ENCODE measurements around the gene CCDC187. TPM values are rescaled to one million over a fixed set of nuclear protein-coding genes. Genes with fewer than 3 reads are reported as not detected.

CCDC187 gene
- total RNA-seq, 2 donors from 2014 or later: 1.2 TPM; not detected in 1

DNA sequence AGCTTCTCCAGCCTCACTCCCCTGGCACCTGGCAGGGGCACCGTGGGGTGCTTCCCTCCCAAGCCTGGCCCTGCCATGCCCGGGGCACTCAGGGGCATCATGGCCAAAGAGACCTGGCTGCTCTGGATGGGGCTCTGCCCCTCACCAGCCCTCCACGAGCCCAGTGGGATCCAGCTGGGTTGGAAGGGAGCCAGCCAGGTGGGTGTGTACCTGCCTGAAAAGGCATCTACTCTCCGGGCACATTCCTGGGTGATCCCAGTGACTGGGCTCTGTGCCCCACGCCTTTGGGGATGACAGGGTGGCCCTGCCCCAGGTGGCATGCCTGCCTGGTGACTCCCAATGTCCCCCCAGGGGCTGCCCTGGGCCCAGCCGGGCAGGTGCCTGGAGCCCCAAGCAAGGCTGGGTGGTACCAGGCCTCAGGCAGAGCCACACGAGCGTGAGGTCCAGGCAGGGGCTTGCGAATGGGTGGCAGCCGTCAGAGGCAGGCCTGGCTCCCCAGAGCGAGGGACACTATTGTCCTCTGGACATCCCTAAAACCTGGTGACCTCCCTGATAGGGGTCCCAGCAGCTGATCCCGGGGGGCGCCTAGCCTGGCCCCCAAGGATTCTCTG lies 24.2 kb upstream of the CCDC187 start:
- 16% methylated on average over 13 of the region's 13 CpGs for WGBS
- Histone ChIP-seq H3K36me3 (no peaks in the 10 kb centered on the region), H3K27ac (peak overlapping the region; percentile 66 to 78), H3K4me1 (replicated peaks) (peaks cover 14% of the 10 kb centered on the region), H3K9me3 (no peaks in the 10 kb centered on the region), H3K4me3 (peak overlapping the region; percentile 51 to 60), H3K27me3 (replicated peaks; ENCODE audit: insufficient read depth) (no peaks in the 10 kb centered on the region)
- TF ChIP-seq POLR2AphosphoS5 (IDR thresholded peaks at IDR 0.05): no peak
- TF ChIP-seq POLR2A (IDR thresholded peaks at IDR 0.05): no peak
- TF ChIP-seq, protein P1, sequence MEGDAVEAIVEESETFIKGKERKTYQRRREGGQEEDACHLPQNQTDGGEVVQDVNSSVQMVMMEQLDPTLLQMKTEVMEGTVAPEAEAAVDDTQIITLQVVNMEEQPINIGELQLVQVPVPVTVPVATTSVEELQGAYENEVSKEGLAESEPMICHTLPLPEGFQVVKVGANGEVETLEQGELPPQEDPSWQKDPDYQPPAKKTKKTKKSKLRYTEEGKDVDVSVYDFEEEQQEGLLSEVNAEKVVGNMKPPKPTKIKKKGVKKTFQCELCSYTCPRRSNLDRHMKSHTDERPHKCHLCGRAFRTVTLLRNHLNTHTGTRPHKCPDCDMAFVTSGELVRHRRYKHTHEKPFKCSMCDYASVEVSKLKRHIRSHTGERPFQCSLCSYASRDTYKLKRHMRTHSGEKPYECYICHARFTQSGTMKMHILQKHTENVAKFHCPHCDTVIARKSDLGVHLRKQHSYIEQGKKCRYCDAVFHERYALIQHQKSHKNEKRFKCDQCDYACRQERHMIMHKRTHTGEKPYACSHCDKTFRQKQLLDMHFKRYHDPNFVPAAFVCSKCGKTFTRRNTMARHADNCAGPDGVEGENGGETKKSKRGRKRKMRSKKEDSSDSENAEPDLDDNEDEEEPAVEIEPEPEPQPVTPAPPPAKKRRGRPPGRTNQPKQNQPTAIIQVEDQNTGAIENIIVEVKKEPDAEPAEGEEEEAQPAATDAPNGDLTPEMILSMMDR (IDR thresholded peaks at IDR 0.05): no peak
- no peak for DNase-seq (ENCODE audit: low spot score)
- intact Hi-C loops (cut with DNase I): no loop called here

DNA sequence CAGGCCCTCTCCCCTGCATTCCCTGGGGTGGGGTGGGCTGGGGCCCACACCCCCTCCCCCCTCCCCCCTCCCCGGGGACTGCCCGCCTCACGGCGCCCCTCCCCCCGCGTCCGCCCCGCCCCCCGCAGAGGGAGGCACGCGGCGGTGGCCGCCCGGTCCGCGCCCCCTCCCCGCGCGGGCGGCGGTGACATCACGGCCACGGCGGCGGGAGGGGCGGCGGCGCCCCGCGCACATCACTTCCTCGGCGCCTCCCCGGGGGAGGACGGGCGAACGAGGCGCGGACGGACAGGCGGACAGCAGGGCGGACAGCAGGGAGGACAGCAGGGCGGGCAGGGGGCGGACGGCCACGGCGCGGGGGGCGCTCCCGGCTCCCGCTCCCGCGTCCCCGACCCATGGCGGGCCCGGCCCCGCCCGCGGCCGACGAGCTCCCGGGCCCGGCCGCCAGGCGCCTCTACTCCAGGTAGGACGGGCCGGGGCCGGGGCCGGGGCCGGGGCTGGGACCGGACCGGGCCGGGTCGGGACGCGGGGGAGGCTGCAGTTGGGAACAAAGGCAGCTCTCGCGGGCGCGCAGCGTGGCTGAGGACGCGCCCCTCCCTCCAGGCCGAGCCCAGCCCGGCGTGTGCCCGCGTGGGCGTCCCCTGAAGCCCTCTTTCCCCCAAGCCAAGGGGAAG lies 23.5 kb upstream of the CCDC187 start, which contains the start of gene GPSM1:
TSS of gene GPSM1 (plus strand) at position 236 of the 671 bp plus-strand sequence. CDS start at position 393, 157 bp downstream.
- Histone ChIP-seq H3K9me3 (no peaks in the 10 kb centered on the region), H3K27me3 (replicated peaks; ENCODE audit: insufficient read depth) (no peaks in the 10 kb centered on the region), H3K4me1 (replicated peaks) (peaks cover 14% of the 10 kb centered on the region), H3K4me3 (peak within 1 kb of the TSS; percentile 51 to 60), H3K36me3 (no peaks in the 10 kb centered on the region), H3K27ac (peak within 1 kb of the TSS; percentile 75 to 78)
- intact Hi-C loops (cut with DNase I): no loop called here
- WGBS: 0% methylated on average over 24 of the region's 88 CpGs
- TF ChIP-seq POLR2A (IDR thresholded peaks at IDR 0.05) (peak; percentile 53), POLR2AphosphoS5 (IDR thresholded peaks at IDR 0.05) (no peak)
- TF ChIP-seq, protein P1 (IDR thresholded peaks at IDR 0.05): peak in 1 of 4 experiments; percentile 22
- DNase-seq (ENCODE audit: low spot score): no peak

DNA sequence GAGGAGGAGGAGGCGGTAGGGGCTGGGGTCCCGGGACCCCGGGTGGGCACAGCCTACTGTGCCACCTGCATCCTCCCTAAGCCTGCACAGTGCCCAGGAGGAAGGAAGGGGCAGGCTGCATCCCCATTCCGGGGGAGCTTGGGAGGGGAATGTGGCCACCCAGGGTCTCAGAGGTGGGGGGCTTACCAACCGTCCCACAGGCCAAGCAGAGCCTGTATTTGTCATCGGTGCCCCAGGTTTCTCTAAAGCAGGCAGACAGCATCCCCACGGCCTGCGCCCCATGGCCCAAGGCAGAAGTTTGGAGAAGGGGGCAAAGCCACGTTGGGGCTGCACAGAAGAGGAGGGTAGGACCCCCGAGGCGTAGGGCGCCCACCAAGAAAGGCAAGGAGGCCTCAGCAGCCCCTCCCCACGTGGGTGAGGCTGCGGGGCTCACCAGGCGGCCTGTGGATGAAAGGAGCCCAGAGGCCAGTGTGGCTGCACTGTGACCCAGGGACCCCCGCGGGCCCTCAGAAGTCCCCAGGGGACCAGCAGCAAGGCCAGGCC lies 22.9 kb upstream of the CCDC187 start:
- H3K27ac ChIP-seq: peak overlapping the region; percentile 75 to 78
- H3K9me3 ChIP-seq: no peaks in the 10 kb centered on the region
- no peaks in the 10 kb centered on the region for H3K36me3 ChIP-seq
- DNase-seq (ENCODE audit: low spot score): no peak
- H3K27me3 ChIP-seq (replicated peaks; ENCODE audit: insufficient read depth): no peaks in the 10 kb centered on the region
- TF ChIP-seq, protein P1 (IDR thresholded peaks at IDR 0.05): no peak
- no peak for TF ChIP-seq POLR2AphosphoS5 (IDR thresholded peaks at IDR 0.05)
- TF ChIP-seq POLR2A (IDR thresholded peaks at IDR 0.05): no peak
- peak overlapping the region; percentile 51 to 60 for H3K4me3 ChIP-seq
- peaks cover 14% of the 10 kb centered on the region for H3K4me1 ChIP-seq (replicated peaks)
- WGBS: 43% methylated on average over 17 of the region's 17 CpGs
- intact Hi-C loops (cut with DNase I): no loop called here

DNA sequence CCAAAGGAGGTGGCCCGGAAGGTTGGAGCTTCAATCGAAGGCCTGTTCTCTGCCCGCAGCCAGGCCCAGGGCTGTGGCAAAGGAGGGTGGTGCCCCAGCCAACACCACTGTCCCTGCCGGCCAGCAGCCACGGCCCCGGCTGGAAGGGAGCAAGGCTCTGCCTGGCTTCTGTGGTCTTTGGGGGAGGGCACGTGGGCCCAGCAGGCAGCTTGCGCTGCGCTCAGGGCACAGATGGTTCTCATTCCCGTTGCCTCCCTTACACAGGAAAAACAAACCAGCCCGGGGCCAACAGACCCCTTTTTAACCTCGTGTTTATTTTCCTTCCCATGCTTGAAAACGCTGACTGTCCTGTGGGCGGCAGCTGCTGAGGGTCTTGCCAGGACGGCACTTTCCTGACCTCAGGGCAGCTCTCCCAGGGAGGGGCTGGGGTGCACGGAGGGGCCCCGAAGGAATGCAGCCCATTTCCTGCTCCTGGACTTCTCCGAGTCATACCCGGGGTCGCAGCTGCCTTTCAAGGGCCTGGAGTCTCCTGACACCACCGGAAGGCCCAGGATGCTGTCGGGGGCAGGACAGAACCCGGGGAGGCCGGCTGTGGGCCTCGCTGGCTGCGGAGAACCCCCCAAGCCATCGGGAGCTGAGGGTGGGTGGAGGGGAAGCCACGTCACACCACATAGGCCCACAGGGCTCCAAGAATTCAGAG lies 22.3 kb upstream of the CCDC187 start:
- H3K36me3 ChIP-seq: no peaks in the 10 kb centered on the region
- H3K9me3 ChIP-seq: no peaks in the 10 kb centered on the region
- intact Hi-C loops (cut with DNase I): no loop called here
- H3K4me3 ChIP-seq: no peak overlapping the region
- WGBS: 50% methylated on average over 28 of the region's 28 CpGs
- no peaks in the 10 kb centered on the region for H3K27me3 ChIP-seq (replicated peaks; ENCODE audit: insufficient read depth)
- no peak for DNase-seq (ENCODE audit: low spot score)
- TF ChIP-seq POLR2A (IDR thresholded peaks at IDR 0.05): no peak
- TF ChIP-seq, protein P1 (IDR thresholded peaks at IDR 0.05): no peak
- peak; percentile 7 for TF ChIP-seq POLR2AphosphoS5 (IDR thresholded peaks at IDR 0.05)
- H3K4me1 ChIP-seq (replicated peaks): peaks cover 14% of the 10 kb centered on the region
- peak overlapping the region; percentile 75 to 78 for H3K27ac ChIP-seq
